ENCODE results near the gene ALG1.
"Not testable (repeated sequence)": the region's sequence is repeated elsewhere in the genome, so short reads cannot be mapped to it uniquely, and the experiment has no call there.

ALG1 gene

GRCh38 chr16:5042574-5043171 lies 29.0 kb upstream of the ALG1 start:
- intact Hi-C loops (cut with DNase I): no loop called here
- peak in 15 of 42 donors; percentile 39 to 72 (median 60) for DNase-seq

DNA sequence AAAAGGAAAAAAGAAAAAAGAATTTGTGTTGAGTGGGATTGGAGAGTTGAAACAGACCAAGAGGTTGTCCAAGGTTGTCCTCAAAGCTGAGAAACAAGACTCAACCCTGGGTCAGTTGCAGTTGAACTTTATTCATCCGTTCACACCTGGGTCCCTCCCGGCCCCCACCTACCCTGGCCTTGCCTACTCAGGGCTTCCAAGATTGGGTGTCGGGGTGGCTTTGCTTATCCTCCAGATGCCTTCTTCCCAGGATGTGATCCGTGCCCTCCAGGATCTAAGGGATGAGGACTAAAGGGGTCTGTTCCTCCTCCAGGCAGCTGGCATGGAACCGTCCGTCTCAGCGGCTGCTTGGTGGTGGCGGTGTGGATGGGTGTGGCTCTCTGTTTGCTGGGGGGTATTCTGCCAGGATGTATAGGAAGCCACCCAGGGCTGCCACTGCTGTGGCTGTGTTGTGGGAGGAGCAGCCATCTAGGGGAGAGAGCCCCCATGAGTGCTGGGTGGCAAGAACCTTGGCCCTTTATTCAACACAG lies 27.6 kb upstream of the ALG1 start:
- intact Hi-C loops (cut with DNase I): no loop called here
- peak in 3 of 42 donors; percentile 0 to 16 (median 1) for DNase-seq

- DNase-seq; intact Hi-C loops (cut with DNase I): not testable (repeated sequence)
Measured at GRCh38 chr16:5044581-5044980, 27.1 kb upstream of the ALG1 start.

GRCh38 chr16:5045499-5046115 lies 26.0 kb upstream of the ALG1 start:
- DNase-seq: peak in 2 of 42 donors; percentile 0 to 23

DNA sequence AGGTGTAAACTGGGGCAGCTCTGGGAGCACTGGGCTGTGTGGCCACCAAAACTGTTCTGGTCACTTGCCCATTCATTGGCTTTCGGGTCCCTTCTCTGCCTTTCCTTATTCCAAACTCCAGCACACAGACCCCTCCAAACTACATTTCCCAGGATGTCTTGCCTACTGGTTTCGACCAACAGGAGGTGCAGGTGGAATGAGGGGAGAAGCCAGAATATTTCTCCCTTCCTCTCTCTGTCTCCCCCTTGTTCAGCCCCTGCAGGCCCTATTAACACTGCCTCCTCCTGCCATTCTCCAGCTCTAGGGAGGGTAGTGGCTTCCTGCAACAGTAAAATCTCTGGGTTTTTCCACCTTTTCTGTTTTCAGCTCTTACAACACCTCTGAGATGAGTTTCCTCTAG lies 24.7 kb upstream of the ALG1 start:
- DNase-seq: no peak
- intact Hi-C loops (cut with DNase I): no loop called here

More at GRCh38 chr16:5045499-5046115, 26.0 kb upstream of the ALG1 start:
- intact Hi-C loops (cut with DNase I): no loop called here

DNA sequence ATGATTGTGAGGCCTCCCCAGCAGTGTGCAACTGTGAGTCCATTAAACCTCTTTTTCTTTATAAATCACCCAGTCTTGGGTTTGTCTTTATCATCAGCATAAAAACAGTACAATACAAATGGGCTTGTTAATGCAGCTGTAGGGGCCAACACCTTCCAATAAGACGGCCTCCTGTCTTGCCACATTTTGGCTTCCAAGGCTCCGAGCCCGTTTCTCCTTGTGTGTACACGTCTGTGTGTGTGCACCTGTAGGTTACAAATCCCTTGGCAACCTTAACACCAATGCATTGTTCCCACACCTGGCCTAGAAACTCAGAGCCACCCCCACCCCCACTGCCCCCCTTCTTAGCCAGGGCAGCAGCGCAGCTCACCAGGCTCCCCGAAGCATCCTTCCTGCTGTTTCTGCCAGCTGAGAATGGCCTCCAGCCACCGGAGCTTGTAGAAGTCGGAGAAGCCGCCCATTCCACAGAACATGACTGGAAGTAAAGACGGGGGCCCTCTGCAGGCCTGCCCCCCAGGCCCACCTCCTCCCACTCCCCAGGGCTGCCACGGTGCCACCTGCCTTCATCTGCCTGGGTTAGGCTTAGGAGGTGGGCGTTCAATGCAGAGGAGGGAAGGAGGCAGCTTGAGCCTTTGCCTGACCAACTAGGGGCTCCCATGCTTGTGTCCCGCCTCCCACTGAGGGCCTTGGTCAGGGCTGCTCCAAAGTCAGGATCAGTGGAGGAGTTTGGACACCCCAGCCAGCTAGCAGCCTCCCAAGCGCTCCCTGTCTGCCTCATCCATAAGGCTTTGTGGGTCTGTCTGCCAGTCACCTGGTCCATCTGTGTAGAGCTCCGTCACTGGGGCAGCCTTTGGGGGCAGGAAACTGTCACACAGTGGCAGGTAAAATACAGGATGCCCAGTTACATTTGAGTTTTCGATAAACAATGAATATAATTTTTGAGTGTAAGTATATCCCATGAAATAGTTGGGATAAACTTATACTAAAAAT lies 16.5 kb upstream of the ALG1 start:
- intact Hi-C loops (cut with DNase I): no loop called here
- peak in 1 of 42 donors; percentile 1 for DNase-seq

GRCh38 chr16:5056352-5056751 lies 15.3 kb upstream of the ALG1 start:
- intact Hi-C loops (cut with DNase I): no loop called here
- DNase-seq: peak in 5 of 42 donors; percentile 3 to 43 (median 30)

GRCh38 chr16:5058476-5058875 lies 13.2 kb upstream of the ALG1 start:
- intact Hi-C loops (cut with DNase I): no loop called here
- DNase-seq: peak in 3 of 42 donors; percentile 3 to 27 (median 10)

- intact Hi-C loops (cut with DNase I): no loop called here
Measured at GRCh38 chr16:5059386-5060072, 12.1 kb upstream of the ALG1 start.

DNA sequence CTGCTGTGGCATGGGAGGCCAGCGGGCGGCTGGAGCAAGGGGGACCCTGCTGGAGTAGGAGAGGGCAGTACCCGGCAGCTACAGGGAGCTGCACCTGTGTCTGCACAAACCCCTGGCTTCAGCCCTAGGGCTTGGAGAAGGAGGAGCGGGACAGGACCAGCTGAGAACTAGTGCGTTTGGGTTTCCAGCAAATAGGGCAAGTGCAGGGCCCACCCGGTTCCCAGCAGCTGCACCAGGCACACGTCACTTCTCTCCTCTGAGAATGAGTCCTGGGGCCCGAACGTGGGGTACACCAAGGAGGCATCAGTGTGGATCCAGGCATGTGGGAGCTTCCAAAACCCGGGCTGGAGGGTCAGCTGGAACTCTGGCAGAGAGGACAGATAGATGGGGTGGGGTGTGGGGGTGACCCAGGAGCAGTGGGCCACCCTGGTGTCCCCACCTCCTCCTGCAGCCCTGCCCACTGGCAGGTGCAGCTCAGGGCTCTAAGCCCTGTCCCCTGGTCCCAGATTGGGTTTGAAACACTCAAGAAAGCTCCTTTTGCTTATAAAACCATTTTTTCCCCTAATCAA lies 11.5 kb upstream of the ALG1 start:
- DNase-seq: peak in 2 of 42 donors; percentile 1 to 7
- intact Hi-C loops (cut with DNase I): no loop called here

More at GRCh38 chr16:5059386-5060072, 12.1 kb upstream of the ALG1 start:
- DNase-seq: peak in 1 of 42 donors; percentile 1

DNA sequence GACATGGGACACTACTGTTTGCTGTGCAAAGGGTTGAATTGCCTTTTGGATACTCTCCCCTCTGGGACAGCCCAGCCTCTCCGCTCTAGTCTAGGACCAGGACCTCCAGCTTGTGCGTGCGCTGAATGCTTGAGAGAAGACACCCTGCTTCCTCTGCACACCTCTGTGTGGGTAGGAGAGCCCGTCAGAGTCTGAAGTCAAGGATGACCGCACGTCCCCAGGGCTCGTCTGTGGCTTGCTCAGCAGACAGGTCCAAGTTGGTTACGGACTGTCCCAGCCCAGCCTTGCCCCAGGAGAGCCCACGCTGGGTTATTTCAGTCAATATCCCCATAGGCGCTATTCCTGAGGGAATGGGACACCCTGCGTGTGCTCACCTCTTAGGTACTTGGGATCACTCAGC lies 9.6 kb upstream of the ALG1 start:
- intact Hi-C loops (cut with DNase I): no loop called here
- peak in 2 of 42 donors; percentile 0 to 3 for DNase-seq

DNA sequence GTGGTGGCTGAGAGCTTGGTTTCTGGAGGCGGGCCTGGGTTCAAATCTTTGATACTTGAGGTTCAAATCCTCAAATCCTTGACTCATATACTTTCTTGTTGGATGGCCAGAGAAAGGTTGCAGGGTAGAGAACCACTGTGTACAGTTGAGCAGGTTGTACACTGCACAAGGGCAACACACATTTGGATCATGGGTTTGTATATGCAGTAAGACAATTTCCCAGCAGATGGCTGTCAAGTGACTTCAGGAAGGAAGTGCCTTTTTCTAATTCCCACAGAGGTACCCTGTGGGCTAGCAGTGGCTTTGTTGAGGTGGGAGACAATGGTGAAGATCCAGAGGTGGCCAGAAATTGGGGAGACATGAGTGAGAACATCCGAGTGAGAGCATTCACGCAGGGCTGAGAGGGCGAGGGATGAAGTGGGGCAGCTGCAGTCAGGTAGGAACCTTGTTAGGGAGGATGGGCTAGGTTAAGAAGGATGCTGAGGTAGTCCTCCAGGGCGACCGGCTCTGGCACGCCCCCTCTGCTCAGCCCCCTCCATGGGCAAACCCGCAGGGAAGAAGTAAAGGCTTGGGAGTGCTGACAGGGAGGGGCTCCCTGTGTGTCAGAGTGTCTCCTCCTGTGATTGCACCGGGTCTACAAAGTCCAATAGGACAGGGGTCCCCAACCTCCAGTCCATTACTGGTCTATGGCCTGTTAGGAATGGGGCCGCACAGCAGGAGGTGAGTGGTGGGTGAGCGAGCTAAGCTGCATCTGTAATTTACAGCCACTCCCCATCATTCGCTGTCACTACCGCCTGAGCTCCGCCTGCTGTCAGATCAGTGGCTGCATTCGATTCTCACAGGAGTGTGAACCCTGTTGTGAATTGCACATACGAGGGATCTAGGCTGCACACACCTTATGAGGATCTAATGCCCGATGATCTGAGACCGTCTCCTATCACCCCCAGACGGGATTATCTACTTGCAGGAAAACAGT lies 8.6 kb upstream of the ALG1 start:
- peak in 2 of 42 donors; percentile 1 to 4 for DNase-seq

DNA sequence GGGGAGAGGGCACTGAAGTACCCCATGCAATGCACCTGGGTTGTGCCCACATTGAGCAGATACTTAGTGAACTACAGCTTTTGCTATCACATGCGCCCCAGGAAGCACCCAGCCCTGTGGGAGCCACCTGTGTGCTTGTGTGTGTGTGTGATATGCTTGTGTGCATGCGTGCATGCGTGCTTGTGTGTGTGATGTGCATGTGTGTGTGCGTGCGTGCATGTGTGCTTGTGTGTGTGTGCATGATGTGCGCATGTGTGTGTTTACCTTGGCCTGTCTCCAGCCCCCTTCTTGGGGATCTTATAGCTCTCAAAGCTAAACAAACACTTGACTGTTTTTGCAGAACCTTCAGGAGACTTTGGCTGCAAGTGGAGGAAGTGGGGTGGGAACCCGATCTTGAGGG lies 6.7 kb upstream of the ALG1 start:
- peak in 1 of 42 donors; percentile 1 for DNase-seq
- intact Hi-C loops (cut with DNase I): no loop called here

More for the DNA sequence above, 8.6 kb upstream of the ALG1 start:
- intact Hi-C loops (cut with DNase I): no loop called here

DNA sequence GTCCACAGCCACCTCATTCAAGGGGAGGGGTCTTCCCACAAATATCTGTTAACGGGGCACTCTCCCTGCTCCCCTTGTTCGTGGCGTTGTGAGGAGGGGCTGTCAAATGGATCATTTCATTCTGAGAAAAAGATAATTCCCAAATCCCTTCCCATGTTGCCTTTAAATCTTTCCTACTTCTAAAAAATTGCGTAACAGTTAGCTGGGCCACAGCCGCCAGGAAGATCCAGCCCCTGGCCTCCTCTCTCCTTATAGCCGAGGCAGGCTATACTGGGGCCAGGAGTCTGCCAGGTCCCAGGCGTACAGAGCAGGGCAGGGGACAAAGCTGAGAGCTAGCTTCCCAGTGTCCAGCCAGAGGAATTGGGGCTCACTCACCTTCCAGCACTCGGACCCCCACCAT lies 6.3 kb upstream of the ALG1 start:
- peak in 1 of 42 donors; percentile 0 for DNase-seq
- intact Hi-C loops (cut with DNase I): no loop called here

DNA sequence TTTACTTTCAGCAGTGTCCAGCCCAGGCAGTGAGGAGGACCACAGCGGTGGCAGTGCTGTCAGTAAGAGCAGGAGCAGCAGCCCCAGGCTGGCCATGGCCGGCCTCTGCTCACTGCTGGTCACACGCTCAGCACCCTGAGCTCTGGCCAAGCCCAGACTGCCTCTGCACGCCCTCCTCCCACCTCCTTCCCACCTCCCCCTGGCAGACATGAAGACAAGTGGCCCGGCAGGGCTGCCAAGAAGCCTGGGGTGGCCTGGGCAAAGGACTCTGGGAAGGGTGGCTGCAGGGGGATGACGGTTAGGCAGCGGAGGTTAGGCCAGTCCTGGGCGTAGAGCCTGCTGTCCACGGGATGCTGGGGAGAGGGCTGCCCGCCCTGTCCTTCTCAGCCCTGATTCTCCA lies 5.8 kb upstream of the ALG1 start, which contains the start of gene C16orf89:
Gene C16orf89 (minus strand): TSS at position 144 of the 400 bp plus-strand sequence. CDS start 48 bp downstream, at position 96.
- intact Hi-C loops (cut with DNase I): no loop called here
- peak in 36 of 42 donors; percentile 8 to 78 (median 50) for DNase-seq

DNA sequence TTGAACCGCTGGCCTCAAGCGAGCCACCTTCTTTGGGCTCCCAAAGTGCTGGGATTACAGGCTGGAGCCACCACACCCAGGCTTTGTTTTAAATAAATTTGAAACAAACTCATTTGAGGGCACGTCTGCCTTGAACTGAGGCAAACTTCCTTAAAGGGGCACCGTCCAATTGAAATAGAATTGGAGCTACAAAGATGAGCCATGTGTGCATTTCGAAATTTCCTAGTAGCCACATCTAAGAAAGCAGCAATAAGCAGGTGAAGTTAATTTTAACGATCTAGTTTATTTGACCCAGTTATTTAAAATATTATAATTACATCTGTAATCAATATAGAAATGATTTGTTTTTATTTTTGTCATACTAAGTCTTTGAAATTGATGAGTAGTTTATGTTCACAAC lies 5.1 kb upstream of the ALG1 start:
- peak in 1 of 42 donors; percentile 0 for DNase-seq
- intact Hi-C loops (cut with DNase I): no loop called here

DNA sequence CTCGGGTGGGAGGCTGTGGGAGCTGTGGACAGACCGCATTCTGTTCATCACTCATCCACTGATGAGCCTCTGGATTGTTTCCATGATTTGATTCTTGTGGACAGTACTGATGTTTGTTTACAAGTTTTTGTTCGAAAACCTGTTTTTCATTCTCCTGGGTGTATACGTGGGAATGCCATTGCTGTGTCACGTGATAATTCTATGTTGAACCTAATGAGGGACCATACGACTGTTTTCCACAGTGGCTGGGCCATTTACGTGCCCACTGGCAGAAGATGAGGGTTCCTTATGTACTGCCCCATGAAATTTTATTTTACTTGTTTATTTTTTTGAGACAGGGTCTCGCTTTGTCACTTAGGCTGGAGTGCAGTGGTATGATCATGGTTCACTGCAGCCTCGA lies 2.6 kb upstream of the ALG1 start:
- intact Hi-C loops (cut with DNase I): no loop called here
- peak in 1 of 42 donors; percentile 1 for DNase-seq

Measured in head of caudate nucleus (tissue), 42 donors.